ENCODE data around the gene PLA2G4C.

Gene PLA2G4C

GRCh38 chr19:48029431-48029830 lies 81.2 kb downstream of the PLA2G4C start:
- POLR2A ChIA-PET (ENCODE audit: low non-redundant PET) = no interaction called here
- no peak for DNase-seq (ENCODE audit: low spot score)
- no peak overlapping the region for H3K27ac ChIP-seq
- TF ChIP-seq CTCF (conservative IDR thresholded peaks at IDR 0.05; ENCODE audit: low read depth) = no peak
- CTCF ChIA-PET = interaction anchor here (0.7 kb wide), 1 partner anchor 1468 kb away, joined by 3 read pairs; no protein-coding TSS in a partner anchor

GRCh38 chr19:48025480-48025879 lies 85.1 kb downstream of the PLA2G4C start:
- CTCF ChIA-PET = interaction anchor here (0.6 to 0.7 kb wide), 2 partner anchors 132 to 241 kb away, joined by 3 read pairs; no protein-coding TSS in a partner anchor
- H3K27ac ChIP-seq = no peak overlapping the region
- TF ChIP-seq CTCF (conservative IDR thresholded peaks at IDR 0.05; ENCODE audit: low read depth) = no peak

GRCh38 chr19:48023518-48023917 lies 87.1 kb downstream of the PLA2G4C start:
- POLR2A ChIA-PET (ENCODE audit: low non-redundant PET) = no interaction called here

More at GRCh38 chr19:48025480-48025879, 85.1 kb downstream of the PLA2G4C start:
- POLR2A ChIA-PET (ENCODE audit: low non-redundant PET) = no interaction called here
- no peak for DNase-seq (ENCODE audit: low spot score)

GRCh38 chr19:48023011-48023410 lies 87.6 kb downstream of the PLA2G4C start:
- DNase-seq (ENCODE audit: low spot score) = no peak
- no peak overlapping the region for H3K27ac ChIP-seq
- POLR2A ChIA-PET (ENCODE audit: low non-redundant PET) = no interaction called here
- CTCF ChIA-PET = no interaction called here
- no peak for TF ChIP-seq CTCF (conservative IDR thresholded peaks at IDR 0.05; ENCODE audit: low read depth)

More at GRCh38 chr19:48023518-48023917, 87.1 kb downstream of the PLA2G4C start:
- H3K27ac ChIP-seq = no peak overlapping the region
- CTCF ChIA-PET = interaction anchor here (0.7 kb wide), 2 partner anchors 17 to 1620 kb away, joined by 3 to 4 read pairs; no protein-coding TSS in a partner anchor
- DNase-seq (ENCODE audit: low spot score) = no peak
- TF ChIP-seq CTCF (conservative IDR thresholded peaks at IDR 0.05; ENCODE audit: low read depth) = no peak

- no peak for TF ChIP-seq CTCF (conservative IDR thresholded peaks at IDR 0.05; ENCODE audit: low read depth)
- no peak for DNase-seq (ENCODE audit: low spot score)
- no peak overlapping the region for H3K27ac ChIP-seq
- ChIA-PET POLR2A (ENCODE audit: low non-redundant PET) (no interaction called here), CTCF (interaction anchor here (0.7 kb wide), 1 partner anchor 206 kb away, joined by 5 read pairs; no protein-coding TSS in a partner anchor)
Measured at GRCh38 chr19:48020686-48021085, 89.9 kb downstream of the PLA2G4C start.

- no peak for DNase-seq (ENCODE audit: low spot score)
- no peak for TF ChIP-seq CTCF (conservative IDR thresholded peaks at IDR 0.05; ENCODE audit: low read depth)
- H3K27ac ChIP-seq = no peak overlapping the region
- ChIA-PET POLR2A (ENCODE audit: low non-redundant PET) (no interaction called here), CTCF (no interaction called here)
Measured at GRCh38 chr19:48010932-48011758, 99.5 kb downstream of the PLA2G4C start.

All from RWPE1 (cell line).